Measurements from ENCODE around the gene HAUS6.

The HAUS6 gene

DNA sequence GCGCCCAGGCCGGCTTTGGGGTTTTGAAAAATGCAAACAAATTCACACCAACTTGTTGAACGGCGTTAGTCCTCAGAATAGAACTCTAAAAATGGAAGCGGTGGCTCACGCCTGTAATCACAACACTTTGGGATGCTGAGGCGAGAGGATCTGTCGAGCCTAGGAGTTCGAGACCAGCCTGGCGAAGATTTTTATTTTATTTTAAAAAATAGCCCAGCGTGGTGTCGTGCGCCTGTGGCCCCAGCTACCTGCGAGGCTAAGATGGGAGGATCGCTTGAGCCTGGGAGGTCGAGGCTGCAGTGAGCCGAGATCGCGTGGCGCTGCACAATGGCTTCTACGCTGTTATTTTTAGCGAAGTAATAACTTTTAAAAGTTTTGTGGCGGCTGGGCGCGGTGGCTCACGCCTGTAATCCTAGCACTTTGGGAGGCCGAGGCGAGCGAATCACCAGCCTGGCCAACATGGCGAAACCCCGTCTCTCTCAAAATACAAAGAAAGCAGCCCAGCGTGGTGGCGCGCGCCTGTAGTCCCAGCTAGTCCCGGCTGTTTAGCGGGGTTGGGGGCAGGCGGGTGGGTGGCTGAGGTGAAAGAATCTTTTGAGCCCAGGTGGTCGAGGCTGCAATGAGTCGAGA, 25.3 kb upstream of the HAUS6 start:
- ChIA-PET CTCF (interaction anchor here (0.5 kb wide), 2 partner anchors 15 to 52 kb away, joined by 3 read pairs; no protein-coding TSS in a partner anchor), POLR2A (ENCODE audit: low non-redundant PET) (no interaction called here)
- no peak for DNase-seq (ENCODE audit: low spot score)

DNA sequence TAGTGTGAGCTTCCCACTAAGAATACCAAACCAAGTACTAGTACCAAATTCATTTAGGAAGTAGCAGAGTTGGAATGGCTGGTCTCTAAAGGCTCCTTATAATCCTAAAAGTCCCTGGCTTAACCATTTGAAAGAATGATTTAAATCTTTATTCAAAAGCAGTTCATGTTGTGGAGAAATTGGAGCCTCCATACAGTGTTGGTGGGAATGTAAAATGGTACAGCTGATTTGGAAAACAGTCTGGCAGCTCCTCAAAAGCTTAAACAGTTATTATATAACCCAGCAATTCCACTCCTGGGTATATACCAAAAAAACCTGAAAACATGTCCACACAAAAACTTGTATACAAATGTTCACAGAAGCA, 21.7 kb upstream of the HAUS6 start:
- H3K27ac ChIP-seq: no peak overlapping the region
- no peak for DNase-seq (ENCODE audit: low spot score)
- ChIA-PET POLR2A (ENCODE audit: low non-redundant PET) (interaction anchor here (0.7 kb wide), 1 partner anchor 11 kb away, joined by 6 read pairs; no protein-coding TSS in a partner anchor), CTCF (no interaction called here)
- TF ChIP-seq, protein P1, sequence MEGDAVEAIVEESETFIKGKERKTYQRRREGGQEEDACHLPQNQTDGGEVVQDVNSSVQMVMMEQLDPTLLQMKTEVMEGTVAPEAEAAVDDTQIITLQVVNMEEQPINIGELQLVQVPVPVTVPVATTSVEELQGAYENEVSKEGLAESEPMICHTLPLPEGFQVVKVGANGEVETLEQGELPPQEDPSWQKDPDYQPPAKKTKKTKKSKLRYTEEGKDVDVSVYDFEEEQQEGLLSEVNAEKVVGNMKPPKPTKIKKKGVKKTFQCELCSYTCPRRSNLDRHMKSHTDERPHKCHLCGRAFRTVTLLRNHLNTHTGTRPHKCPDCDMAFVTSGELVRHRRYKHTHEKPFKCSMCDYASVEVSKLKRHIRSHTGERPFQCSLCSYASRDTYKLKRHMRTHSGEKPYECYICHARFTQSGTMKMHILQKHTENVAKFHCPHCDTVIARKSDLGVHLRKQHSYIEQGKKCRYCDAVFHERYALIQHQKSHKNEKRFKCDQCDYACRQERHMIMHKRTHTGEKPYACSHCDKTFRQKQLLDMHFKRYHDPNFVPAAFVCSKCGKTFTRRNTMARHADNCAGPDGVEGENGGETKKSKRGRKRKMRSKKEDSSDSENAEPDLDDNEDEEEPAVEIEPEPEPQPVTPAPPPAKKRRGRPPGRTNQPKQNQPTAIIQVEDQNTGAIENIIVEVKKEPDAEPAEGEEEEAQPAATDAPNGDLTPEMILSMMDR (conservative IDR thresholded peaks at IDR 0.05; ENCODE audit: low read depth): no peak

More for the DNA sequence above, 25.3 kb upstream of the HAUS6 start:
- peak overlapping the region; percentile 13; the same call in 1 of the 2 replicates for H3K27ac ChIP-seq
- TF ChIP-seq, protein P1 (conservative IDR thresholded peaks at IDR 0.05; ENCODE audit: low read depth): no peak

DNA sequence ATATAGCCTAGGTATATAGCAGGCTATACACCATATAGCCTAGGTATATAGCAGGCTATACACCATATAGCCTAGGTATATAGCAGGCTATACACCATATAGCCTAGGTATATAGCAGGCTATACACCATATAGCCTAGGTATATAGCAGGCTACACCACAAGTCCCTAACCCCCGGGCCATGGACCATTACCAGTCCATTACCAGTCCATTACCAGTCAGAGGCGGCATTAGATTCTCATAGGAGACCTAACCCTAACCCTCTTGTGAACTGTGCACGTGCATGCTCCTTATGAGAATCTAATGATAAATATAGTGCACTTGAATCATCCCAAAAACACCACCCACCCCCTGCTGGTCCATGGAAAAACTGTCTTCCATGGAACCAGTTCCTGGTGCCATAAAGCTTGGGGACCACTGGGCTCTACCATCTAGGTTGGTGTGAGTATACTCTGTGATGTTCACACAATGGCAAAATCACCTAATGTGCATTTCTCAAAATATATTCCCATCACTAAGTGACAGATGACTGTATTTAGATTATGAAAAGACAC, 19.9 kb upstream of the HAUS6 start:
- POLR2A ChIA-PET (ENCODE audit: low non-redundant PET): no interaction called here
- TF ChIP-seq, protein P1 (conservative IDR thresholded peaks at IDR 0.05; ENCODE audit: low read depth): no peak
- no peak overlapping the region for H3K27ac ChIP-seq
- no peak for DNase-seq (ENCODE audit: low spot score)
- CTCF ChIA-PET: no interaction called here

DNA sequence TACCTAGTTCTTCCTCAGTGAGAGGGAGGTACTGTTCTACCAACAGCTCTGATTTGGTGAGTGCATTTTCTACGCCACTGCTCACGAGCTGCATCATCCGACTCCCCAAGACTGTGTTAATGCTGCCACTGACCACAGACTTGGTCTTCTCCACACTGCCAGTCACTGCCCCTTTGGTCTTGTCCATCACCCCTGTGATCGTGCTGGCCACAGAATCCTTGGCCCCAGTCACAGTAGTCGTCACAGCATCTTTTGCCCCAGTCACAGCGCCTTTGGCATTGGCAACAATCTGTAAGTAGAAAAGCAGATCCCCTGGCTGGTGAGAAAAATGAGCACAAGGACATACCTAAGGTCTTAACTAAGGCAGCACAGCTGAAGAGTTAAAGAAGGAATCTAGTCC, 18.2 kb upstream of the HAUS6 start:
- ChIA-PET CTCF (no interaction called here), POLR2A (ENCODE audit: low non-redundant PET) (no interaction called here)
- TF ChIP-seq, protein P1 (conservative IDR thresholded peaks at IDR 0.05; ENCODE audit: low read depth): no peak
- no peak for DNase-seq (ENCODE audit: low spot score)
- no peak overlapping the region for H3K27ac ChIP-seq

DNA sequence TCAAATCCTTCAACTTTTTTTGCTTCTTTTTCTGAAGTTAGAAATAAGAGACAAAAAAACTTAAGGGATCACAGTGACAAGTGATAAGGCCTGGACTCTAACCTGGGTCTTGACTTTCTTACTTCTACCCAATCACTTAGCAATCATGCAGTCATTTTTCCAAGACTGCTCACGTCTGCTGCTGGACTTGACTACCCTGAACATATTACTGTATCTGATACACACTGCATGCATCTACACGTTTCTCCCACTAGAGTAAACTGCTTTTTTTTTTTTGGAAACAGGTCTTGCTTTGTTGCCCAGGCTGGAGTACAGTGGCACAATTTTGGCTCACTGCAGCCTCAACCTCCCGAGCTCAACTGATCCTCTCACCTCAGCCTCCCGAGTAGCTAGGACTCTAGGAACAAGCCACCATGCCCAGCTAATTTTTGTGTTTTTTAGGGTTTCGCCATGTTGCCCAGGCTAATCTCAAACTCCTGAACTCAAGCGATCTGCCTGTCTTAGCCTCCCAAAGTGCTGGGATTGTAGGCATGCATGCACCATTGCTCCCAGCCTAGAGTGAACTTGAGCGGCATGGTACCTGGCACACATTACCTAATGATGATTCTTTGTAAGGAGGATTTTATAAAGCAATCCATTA, 17.2 kb upstream of the HAUS6 start:
- TF ChIP-seq, protein P1 (conservative IDR thresholded peaks at IDR 0.05; ENCODE audit: low read depth): no peak
- POLR2A ChIA-PET (ENCODE audit: low non-redundant PET): no interaction called here
- DNase-seq (ENCODE audit: low spot score): no peak
- no peak overlapping the region; the same call in 1 of the 2 replicates for H3K27ac ChIP-seq
- CTCF ChIA-PET: interaction anchor here (0.7 kb wide), 1 partner anchor 16 kb away, joined by 3 read pairs; no protein-coding TSS in a partner anchor

DNA sequence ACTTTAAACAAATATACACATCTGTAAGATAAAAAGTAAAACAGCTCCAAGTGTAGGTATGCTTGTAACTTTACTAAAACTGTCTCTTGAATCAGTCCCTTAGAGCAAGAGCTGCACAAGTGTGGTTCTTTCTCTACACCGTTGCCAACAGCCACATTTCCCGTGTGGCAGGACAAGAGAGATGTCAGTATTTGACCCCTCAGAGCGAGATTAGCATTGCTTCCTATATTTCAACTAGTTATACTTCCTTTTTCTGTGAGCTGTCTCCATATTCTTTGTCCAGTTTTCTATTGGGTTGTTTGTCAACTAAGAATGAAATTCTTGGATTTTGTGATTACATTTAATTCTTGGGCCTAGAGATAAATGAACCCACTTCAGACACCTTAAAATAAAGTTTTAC, 16.5 kb upstream of the HAUS6 start:
- POLR2A ChIA-PET (ENCODE audit: low non-redundant PET): no interaction called here

More for the DNA sequence above, 16.5 kb upstream of the HAUS6 start:
- DNase-seq (ENCODE audit: low spot score): no peak
- TF ChIP-seq, protein P1 (conservative IDR thresholded peaks at IDR 0.05; ENCODE audit: low read depth): no peak
- no peak overlapping the region for H3K27ac ChIP-seq
- CTCF ChIA-PET: no interaction called here

Data from RWPE1 (cell line).